Right hindlimb (tissue), 1 donor: ENCODE measurements around the gene MYL10.
"Not testable (repeated sequence)": the region's sequence is repeated elsewhere in the genome, so short reads cannot be mapped to it uniquely, and the experiment has no call there.

Source experiments
- DNase-seq: peaks from one replicate; pipeline ENCODE4 v3.0.0-alpha.2; 2018

Gene MYL10

GRCh38 chr7:101617451-101618206, 11.5 kb downstream of the MYL10 start:
- no peak for DNase-seq

GRCh38 chr7:101615446-101615845, 13.7 kb downstream of the MYL10 start:
- DNase-seq: no peak

- DNase-seq: peak; percentile 61
Measured at GRCh38 chr7:101614939-101615302, 14.2 kb downstream of the MYL10 start.

GRCh38 chr7:101614098-101614938, 14.8 kb downstream of the MYL10 start:
- no peak for DNase-seq

GRCh38 chr7:101612885-101613515, 16.1 kb downstream of the MYL10 start:
- no peak for DNase-seq

GRCh38 chr7:101608772-101609713, 20.1 kb downstream of the MYL10 start:
- no peak for DNase-seq

GRCh38 chr7:101606498-101606923, 22.6 kb downstream of the MYL10 start:
- no peak for DNase-seq

GRCh38 chr7:101605611-101606497, 23.2 kb downstream of the MYL10 start:
- DNase-seq: peak; percentile 50

GRCh38 chr7:101604934-101605332, 24.2 kb downstream of the MYL10 start:
- not testable (repeated sequence) for DNase-seq

- DNase-seq: no peak
Measured at GRCh38 chr7:101604331-101604933, 24.7 kb downstream of the MYL10 start.

GRCh38 chr7:101602484-101603241, 26.4 kb downstream of the MYL10 start:
- peak; percentile 86 for DNase-seq

GRCh38 chr7:101602082-101602481, 27.0 kb downstream of the MYL10 start:
- DNase-seq: no peak

GRCh38 chr7:101599787-101600186, 29.3 kb downstream of the MYL10 start:
- no peak for DNase-seq

- DNase-seq: no peak
Measured at GRCh38 chr7:101598986-101599771, 29.9 kb downstream of the MYL10 start.

GRCh38 chr7:101598422-101598985, 30.6 kb downstream of the MYL10 start:
- DNase-seq: peak; percentile 63

- no peak for DNase-seq
Measured at GRCh38 chr7:101597941-101598340, 31.2 kb downstream of the MYL10 start.

GRCh38 chr7:101596898-101597297, 32.2 kb downstream of the MYL10 start:
- DNase-seq: no peak

- DNase-seq: no peak
Measured at GRCh38 chr7:101595766-101596537, 33.1 kb downstream of the MYL10 start.
